NT2/D1 (cell line): Measurements from ENCODE around the gene DIP2C.
"Not testable (repeated sequence)": the region's sequence is repeated elsewhere in the genome, so short reads cannot be mapped to it uniquely, and the experiment has no call there.

Experiments
- DNase-seq: peaks from one replicate; pipeline ENCODE4 v3.0.0-alpha.2; 2011; ENCODE audit warnings: low read depth, low spot score
- H3K27me3 ChIP-seq: 2 replicates; pipeline ENCODE4 v1.6.0; 2011; ENCODE audit warnings: mild to moderate bottlenecking; ENCODE audit not compliant: insufficient read length, insufficient read depth
- H3K36me3 ChIP-seq: 2 replicates; pipeline ENCODE4 v1.6.1; 2011; ENCODE audit warnings: mild to moderate bottlenecking, low read length, mixed read lengths; ENCODE audit not compliant: insufficient read depth, insufficient read length
- H3K4me1 ChIP-seq: 2 replicates; pipeline ENCODE4 v1.5.1; 2011; ENCODE audit not compliant: insufficient read depth, insufficient read length
- H3K4me3 ChIP-seq: 2 replicates; pipeline ENCODE4 v1.5.1; 2011; ENCODE audit warnings: low read depth; ENCODE audit not compliant: insufficient read length
- H3K9ac ChIP-seq: 2 replicates; pipeline ENCODE4 v1.6.0; 2011; ENCODE audit warnings: low read depth; ENCODE audit not compliant: insufficient read length
- H3K9me3 ChIP-seq: 2 replicates; pipeline ENCODE4 v1.5.1; 2011; ENCODE audit warnings: mild to moderate bottlenecking, low read length; ENCODE audit not compliant: insufficient read depth
- SUZ12 ChIP-seq: IDR thresholded peaks from 2 replicates; pipeline ENCODE4 v1.6.1; 2011; ENCODE audit not compliant: insufficient read length, insufficient read depth; ENCODE audit errors: extremely low read depth
- YY1 ChIP-seq: IDR thresholded peaks from 2 replicates; pipeline ENCODE4 v1.6.1; 2011; ENCODE audit not compliant: insufficient read length, insufficient read depth
- ZNF274 ChIP-seq: IDR thresholded peaks from 2 replicates; pipeline ENCODE4 v1.6.1; 2011; ENCODE audit warnings: mild to moderate bottlenecking, low read depth, low read length

DIP2C gene

DNA sequence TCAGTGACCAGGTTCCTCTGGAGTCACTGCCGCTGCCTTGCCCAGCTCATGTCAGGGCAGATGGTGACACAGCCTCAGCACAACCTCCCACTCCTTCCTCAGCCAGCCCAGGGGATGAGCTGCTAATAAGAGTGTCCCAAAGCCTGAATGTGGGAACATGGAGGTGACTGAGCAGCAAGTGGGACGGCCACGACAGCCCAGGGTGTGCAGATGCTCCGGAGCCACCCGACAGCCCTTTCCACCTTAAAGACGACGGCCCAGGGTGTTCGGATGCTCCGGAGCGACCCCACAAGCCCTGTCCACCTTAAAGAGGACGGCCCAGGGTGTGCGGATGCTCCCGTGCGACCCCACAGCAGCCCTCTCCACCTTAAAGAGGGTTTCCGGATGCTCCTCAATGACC lies 89.2 kb downstream of the DIP2C start:
- Histone ChIP-seq H3K4me3 (no peak overlapping the region), H3K9ac (no peak overlapping the region), H3K9me3 (no peaks in the 10 kb centered on the region), H3K4me1 (peaks cover 14% of the 10 kb centered on the region), H3K36me3 (peaks cover 4% of the 10 kb centered on the region), H3K27me3 (no peaks in the 10 kb centered on the region)
- no peak for DNase-seq
- no peak for TF ChIP-seq ZNF274
- TF ChIP-seq YY1: no peak
- TF ChIP-seq SUZ12: no peak

DNA sequence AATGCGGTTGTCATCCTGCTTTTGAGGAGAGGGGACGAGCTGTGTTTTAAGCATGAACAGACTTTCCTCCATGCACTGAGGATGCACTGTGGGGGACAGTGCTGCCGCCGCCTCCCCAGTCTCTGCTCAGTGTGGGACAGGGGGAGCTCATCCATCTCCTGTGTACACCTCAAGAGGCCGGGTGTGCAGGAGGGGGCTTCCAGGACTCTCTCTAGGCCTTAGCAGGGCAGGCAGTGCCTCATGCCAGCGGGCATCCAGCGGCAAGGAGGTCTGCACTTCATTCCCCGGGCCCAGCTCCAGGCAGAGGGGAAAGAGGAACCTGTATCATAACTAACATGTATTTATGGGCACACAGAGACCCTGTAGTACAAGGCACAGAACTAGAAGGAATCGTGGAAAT lies 89.7 kb downstream of the DIP2C start:
- Histone ChIP-seq H3K27me3 (no peaks in the 10 kb centered on the region), H3K9ac (no peak overlapping the region), H3K36me3 (peaks cover 4% of the 10 kb centered on the region), H3K4me1 (peaks cover 14% of the 10 kb centered on the region), H3K4me3 (no peak overlapping the region), H3K9me3 (no peaks in the 10 kb centered on the region)
- no peak for DNase-seq
- TF ChIP-seq ZNF274 (no peak), YY1 (no peak)

DNA sequence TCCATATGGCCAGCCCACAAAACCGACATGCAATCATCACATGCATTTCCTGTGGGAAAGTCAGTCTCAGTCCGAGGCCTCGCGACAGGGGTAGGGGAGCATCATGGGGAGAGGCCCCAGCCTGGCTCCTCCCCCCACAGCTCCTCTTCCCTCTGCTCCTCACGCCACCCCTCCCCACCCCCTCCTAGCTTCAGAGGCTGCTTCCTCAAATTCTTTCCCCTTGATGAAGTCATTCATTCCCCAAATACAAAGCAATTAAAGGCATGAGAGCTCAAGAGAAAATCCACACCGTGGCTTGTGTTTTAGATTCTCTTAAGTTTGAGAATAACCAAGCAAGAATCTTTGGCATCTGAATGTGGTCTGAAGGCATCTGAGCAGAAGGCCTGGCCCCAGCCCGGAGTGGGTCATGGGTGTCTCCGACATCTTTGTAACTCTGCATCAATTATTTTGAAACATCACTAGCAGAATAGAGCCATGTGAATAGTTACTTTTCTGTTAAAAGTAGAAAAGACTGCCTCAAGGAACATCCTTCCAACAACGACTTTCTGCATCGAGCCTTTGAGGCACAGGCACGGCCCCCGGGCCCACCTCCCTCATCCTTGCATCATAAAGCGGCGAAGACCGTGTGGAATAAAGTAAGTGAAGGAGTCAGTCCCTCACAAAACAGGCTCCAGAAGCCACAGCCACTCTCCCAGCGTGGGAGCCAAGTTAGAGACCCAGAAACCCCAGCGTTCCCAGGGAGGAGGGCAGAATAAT lies 90.9 kb downstream of the DIP2C start:
- H3K4me3 ChIP-seq: no peak overlapping the region
- no peak overlapping the region for H3K9ac ChIP-seq
- H3K4me1 ChIP-seq: peaks cover 16% of the 10 kb centered on the region
- TF ChIP-seq SUZ12 (no peak), ZNF274 (no peak), YY1 (no peak)
- peaks cover 4% of the 10 kb centered on the region for H3K36me3 ChIP-seq
- DNase-seq: peak; percentile 44
- H3K9me3 ChIP-seq: no peaks in the 10 kb centered on the region
- no peaks in the 10 kb centered on the region for H3K27me3 ChIP-seq

DNA sequence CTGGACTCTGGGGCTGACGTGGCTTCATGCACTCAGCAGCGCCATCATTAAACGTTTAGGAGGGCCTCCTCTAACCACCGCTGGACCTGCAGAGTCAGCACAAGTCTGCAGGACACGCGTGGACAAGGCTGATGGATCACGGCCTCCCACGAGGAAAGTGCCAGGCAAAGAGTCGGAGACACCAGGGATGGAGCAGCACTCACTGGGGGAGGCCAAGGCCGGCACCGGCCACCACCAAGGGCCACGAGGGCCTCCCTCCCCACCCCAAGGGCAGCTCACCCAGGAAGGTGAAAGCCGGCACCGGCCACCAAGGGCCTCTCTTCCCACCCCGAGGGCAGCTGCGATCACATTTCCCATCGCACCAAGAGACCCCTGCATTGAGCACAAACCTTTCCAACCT lies 91.5 kb downstream of the DIP2C start:
- Histone ChIP-seq H3K36me3 (peaks cover 4% of the 10 kb centered on the region), H3K4me1 (peaks cover 16% of the 10 kb centered on the region), H3K9me3 (no peaks in the 10 kb centered on the region), H3K4me3 (no peak overlapping the region), H3K27me3 (no peaks in the 10 kb centered on the region), H3K9ac (no peak overlapping the region)
- no peak for DNase-seq
- TF ChIP-seq SUZ12: no peak
- no peak for TF ChIP-seq ZNF274
- TF ChIP-seq YY1: no peak

DNA sequence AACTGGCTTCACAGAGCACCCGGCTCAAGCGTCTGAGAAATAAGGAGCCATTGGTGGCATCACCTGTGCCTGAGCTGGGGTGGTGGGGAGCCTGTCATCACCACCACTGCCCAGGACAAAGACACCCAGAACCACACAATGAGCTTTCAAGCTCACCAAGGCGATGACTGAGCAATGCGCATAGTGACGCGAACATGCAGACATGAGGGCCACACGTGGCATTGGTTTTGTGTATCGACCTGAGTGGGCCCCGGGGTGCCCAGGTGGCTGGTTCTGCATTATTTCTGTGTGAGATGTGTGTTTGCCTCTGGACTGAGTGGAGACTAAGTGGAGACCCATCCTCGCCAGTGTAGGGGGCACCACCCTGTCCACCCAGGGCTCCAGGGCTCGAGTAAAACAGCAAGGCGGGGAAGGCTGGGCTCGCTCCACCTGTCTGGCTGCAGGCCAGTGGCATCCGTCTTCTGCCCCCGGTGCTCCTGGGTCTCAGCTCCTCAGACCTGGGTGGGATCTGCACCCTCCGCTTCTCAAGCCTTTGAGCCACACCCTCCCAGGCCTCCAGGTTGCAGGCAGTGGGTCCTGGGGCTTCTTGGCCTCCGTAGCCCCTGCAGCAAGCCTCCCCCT lies 92.6 kb downstream of the DIP2C start:
- Histone ChIP-seq H3K4me1 (peaks cover 13% of the 10 kb centered on the region), H3K27me3 (no peaks in the 10 kb centered on the region), H3K9ac (no peak overlapping the region), H3K9me3 (no peaks in the 10 kb centered on the region), H3K4me3 (no peak overlapping the region), H3K36me3 (peaks cover 4% of the 10 kb centered on the region)
- TF ChIP-seq ZNF274: no peak
- no peak for TF ChIP-seq SUZ12
- no peak for TF ChIP-seq YY1
- no peak for DNase-seq

DNA sequence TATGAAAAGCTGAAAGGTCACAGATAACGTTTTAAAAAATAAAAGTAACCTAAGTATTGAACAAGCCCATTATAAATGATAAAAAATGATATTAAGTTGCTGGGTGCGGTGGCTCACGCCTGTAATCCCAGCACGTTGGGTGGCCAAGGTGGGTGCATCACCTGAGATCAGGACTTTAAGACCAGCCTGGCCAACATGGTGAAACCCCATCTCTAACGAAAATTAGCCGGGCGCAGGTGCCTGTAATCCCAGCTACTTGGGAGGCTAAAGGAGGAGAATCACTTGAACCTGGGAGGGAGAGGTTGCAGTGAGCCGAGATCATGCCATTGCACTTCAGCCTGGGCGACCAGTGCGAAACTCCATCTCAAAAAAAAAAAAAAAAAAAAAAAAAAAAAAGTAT lies 93.3 kb downstream of the DIP2C start:
- H3K4me3 ChIP-seq, H3K9ac ChIP-seq, H3K27me3 ChIP-seq, H3K9me3 ChIP-seq, DNase-seq, H3K36me3 ChIP-seq: not testable (repeated sequence)
- peaks cover 11% of the 10 kb centered on the region for H3K4me1 ChIP-seq

DNA sequence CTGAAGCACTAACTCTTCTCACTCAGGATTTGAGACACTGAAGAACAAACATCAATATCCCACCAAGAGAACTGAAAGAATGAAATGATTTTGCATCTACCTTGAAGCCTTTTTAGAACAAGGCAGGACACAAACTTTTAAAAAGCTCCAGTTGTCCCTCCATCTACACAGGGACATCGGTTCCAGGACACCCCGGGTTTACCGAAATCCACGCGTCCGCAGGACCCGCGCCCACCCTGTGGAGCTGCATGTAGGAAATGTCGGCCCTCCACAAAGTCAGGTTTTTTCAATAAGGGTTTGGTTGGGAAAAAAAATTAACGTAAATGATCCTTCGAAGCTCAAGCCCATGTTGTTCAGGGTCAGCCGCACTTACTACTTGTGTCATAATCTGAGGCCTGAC lies 94.0 kb downstream of the DIP2C start:
- peaks cover 4% of the 10 kb centered on the region for H3K36me3 ChIP-seq
- no peaks in the 10 kb centered on the region for H3K27me3 ChIP-seq
- TF ChIP-seq ZNF274 (no peak), SUZ12 (no peak), YY1 (no peak)
- H3K9me3 ChIP-seq: no peaks in the 10 kb centered on the region
- H3K4me1 ChIP-seq: peaks cover 11% of the 10 kb centered on the region
- no peak overlapping the region for H3K9ac ChIP-seq
- no peak for DNase-seq
- H3K4me3 ChIP-seq: no peak overlapping the region
